A673 (cell line): Measurements from ENCODE around the gene NFIB.

Experiments
- EZH2 ChIP-seq: fragments of 200-600 bp; sonication (generic); IDR thresholded peaks from 2 replicates; pipeline ENCODE4 v1.6.1; 2017; ENCODE audit warnings: borderline replicate concordance, low read depth, mild to moderate bottlenecking, mixed read lengths, antibody characterized with exemption, low read length; ENCODE audit not compliant: poor library complexity, severe bottlenecking
- TF ChIP-seq, protein P1 (sequence below): fragments of 300-800, 200-600 bp; sonication (generic); conservative IDR thresholded peaks from 2 replicates; pipeline ENCODE4 v1.5.1; 2017; ENCODE audit warnings: low read depth, mild to moderate bottlenecking, antibody characterized with exemption, low read length, moderate library complexity, mixed read lengths

DNA sequence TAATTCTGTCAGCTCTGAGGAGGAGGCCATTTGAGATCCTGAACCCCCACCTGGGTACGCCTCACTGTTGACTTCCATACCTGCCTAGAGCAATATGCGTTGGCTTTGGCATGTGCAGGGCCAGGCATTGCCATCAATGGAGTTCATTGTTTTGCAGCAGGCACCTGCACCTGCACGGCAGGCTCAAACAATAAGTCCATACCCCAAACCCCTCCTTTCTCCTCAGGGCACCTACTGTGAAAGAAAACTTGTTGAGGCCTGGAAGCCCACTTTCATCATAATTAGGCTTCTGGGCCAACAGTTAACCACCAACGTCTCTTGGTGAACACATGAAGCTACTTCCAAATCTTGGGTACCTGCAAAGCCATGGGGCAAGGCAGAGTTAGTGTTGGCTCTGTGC is 238.7 kb downstream of the NFIB start:
- TF ChIP-seq, protein P1, sequence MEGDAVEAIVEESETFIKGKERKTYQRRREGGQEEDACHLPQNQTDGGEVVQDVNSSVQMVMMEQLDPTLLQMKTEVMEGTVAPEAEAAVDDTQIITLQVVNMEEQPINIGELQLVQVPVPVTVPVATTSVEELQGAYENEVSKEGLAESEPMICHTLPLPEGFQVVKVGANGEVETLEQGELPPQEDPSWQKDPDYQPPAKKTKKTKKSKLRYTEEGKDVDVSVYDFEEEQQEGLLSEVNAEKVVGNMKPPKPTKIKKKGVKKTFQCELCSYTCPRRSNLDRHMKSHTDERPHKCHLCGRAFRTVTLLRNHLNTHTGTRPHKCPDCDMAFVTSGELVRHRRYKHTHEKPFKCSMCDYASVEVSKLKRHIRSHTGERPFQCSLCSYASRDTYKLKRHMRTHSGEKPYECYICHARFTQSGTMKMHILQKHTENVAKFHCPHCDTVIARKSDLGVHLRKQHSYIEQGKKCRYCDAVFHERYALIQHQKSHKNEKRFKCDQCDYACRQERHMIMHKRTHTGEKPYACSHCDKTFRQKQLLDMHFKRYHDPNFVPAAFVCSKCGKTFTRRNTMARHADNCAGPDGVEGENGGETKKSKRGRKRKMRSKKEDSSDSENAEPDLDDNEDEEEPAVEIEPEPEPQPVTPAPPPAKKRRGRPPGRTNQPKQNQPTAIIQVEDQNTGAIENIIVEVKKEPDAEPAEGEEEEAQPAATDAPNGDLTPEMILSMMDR: no peak
- TF ChIP-seq EZH2: no peak
